Gastrocnemius medialis (tissue), 4 donors: Measurements from ENCODE around the gene ZCCHC17.

Experiments used
- POLR2A ChIP-seq, 2 donors: fragments of 450-650 bp; IDR thresholded peaks; one replicate each; pipeline ENCODE4 v1.6.1; 2017; ENCODE audit warnings: antibody characterized with exemption in 2 of 2, mild to moderate bottlenecking in 2 of 2, moderate library complexity in 2 of 2
- TF ChIP-seq, protein P1 (sequence below), 5 experiments: fragments of 450-650 bp in 3 of 5; fragments of 200-600 bp in 2 of 5; sonication (generic) in 2 of 5; IDR thresholded peaks in 4 of 5; conservative IDR thresholded peaks in 1 of 5; 1 replicate in 4 of 5; 2 replicates in 1 of 5; pipeline ENCODE4 v1.5.1; 2016 to 2019; ENCODE audit warnings: antibody characterized with exemption in 5 of 5, mild to moderate bottlenecking in 3 of 5, moderate library complexity in 3 of 5

DNA sequence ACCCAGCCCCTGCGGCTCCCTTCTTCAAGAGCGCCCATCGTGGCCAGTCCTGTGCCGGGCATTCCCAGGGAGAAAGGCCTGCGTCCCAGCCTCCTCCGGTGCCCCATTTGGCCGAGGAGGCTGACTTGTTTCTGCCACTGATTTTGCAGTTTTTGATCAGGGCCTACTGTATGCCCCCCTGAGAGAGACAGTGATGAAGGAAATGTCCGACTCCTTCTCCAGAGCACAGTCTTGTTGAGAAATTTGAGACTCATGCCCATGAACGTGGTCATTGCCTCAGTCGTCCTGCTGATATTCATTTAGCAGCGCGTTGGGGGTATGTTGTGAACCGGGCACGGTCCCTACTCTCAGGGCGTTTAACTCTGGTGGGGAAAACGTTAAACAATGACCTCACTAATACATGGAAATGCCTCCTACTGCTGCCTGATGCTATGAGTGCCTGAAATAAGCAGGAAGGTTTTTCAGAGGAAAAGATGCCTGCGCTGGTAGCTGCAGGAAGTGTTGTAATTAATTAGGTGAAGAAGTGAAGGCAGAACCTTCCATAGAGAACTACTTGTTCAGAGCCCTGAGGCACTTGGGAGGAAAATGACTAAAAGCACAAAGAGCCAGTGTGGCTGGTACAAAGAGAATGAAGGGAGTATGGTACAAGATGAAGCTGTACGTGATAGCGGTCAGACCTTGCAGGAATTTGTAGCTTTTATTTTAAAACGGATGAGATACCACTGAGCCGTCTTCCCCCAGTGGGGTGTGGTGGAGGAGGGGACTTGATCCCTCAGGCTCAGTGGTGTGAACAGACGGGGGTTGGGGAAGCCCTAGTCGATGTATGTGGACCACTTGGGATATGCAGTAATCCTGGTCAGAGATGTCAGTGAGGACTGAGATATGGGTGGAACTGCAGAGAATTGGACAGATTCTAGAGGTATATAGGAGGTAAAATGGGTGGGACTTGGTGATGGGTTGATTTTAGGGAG, 730 bp downstream of the ZCCHC17 start:
- TF ChIP-seq POLR2A (IDR thresholded peaks at IDR 0.05) = no peak
- TF ChIP-seq, protein P1, sequence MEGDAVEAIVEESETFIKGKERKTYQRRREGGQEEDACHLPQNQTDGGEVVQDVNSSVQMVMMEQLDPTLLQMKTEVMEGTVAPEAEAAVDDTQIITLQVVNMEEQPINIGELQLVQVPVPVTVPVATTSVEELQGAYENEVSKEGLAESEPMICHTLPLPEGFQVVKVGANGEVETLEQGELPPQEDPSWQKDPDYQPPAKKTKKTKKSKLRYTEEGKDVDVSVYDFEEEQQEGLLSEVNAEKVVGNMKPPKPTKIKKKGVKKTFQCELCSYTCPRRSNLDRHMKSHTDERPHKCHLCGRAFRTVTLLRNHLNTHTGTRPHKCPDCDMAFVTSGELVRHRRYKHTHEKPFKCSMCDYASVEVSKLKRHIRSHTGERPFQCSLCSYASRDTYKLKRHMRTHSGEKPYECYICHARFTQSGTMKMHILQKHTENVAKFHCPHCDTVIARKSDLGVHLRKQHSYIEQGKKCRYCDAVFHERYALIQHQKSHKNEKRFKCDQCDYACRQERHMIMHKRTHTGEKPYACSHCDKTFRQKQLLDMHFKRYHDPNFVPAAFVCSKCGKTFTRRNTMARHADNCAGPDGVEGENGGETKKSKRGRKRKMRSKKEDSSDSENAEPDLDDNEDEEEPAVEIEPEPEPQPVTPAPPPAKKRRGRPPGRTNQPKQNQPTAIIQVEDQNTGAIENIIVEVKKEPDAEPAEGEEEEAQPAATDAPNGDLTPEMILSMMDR (IDR thresholded peaks at IDR 0.05 in 4 of 5, conservative IDR thresholded peaks at IDR 0.05 in 1 of 5) = no peak
